HUES64 (cell line): ENCODE data around the gene RTL10.
A peak's percentile ranks its signal among the peaks of the same experiment; 100 is the strongest.

ENCODE experiments used
- H3K27ac ChIP-seq: 2 replicates; pipeline ENCODE4 v1.7.0; 2013; ENCODE audit warnings: low read depth, low read length, inconsistent platforms
- H3K27me3 ChIP-seq: 2 replicates; pipeline ENCODE4 v1.6.1; 2013; ENCODE audit warnings: mild to moderate bottlenecking, low read length; ENCODE audit not compliant: insufficient read depth
- H3K36me3 ChIP-seq: 2 replicates; pipeline ENCODE4 v1.6.1; 2013; ENCODE audit warnings: mild to moderate bottlenecking, low read length; ENCODE audit not compliant: insufficient read depth
- H3K4me1 ChIP-seq: 2 replicates; pipeline ENCODE4 v1.6.1; 2013; ENCODE audit warnings: mild to moderate bottlenecking, low read length, moderate library complexity; ENCODE audit not compliant: insufficient read depth
- H3K4me3 ChIP-seq: 2 replicates; pipeline ENCODE4 v1.5.1; 2013; ENCODE audit warnings: mild to moderate bottlenecking, low read length, moderate library complexity
- H3K9ac ChIP-seq: 2 replicates; pipeline ENCODE4 v1.6.1; 2013; ENCODE audit warnings: mild to moderate bottlenecking, low read depth, low read length
- H3K9me3 ChIP-seq: 2 replicates; pipeline ENCODE4 v1.6.1; 2013; ENCODE audit warnings: low read depth, low read length; ENCODE audit not compliant: insufficient read depth
- WGBS: fragments of 150-250, 120-280 bp; methylation state at CpG from one replicate; pipeline ENCODE4 v1.1.7; 2013; ENCODE audit warnings: missing lambda C conversion rate; 5-methylcytosine and 5-hydroxymethylcytosine counted together

RTL10 gene

DNA sequence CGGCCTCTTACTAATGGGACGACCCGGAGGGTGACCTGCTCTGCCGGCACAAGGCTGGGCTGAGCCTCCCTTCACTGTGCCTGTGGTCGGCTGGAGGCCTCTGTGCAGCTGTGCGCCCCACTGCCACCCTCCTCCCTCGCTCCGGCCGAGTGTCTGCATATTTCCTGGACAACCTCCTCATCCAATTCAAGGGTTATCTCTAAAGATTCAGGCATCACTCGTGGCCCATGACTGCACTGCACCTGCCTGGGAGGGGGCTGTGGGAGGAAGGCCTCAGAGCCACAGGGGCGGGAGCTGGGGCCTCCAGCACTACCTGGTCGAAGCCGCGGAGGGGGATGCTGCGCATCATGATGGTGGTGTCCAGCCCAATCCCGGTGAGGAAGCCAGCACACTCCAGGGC is 43.1 kb upstream of the RTL10 start:
- Histone ChIP-seq H3K4me1 (peaks cover 5% of the 10 kb centered on the region; the same call in 1 of the 2 replicates), H3K9me3 (no peaks in the 10 kb centered on the region), H3K4me3 (no peak overlapping the region), H3K27ac (no peak overlapping the region), H3K27me3 (no peaks in the 10 kb centered on the region), H3K9ac (no peak overlapping the region), H3K36me3 (no peaks in the 10 kb centered on the region)
- WGBS: 94% methylated on average over 16 of the region's 16 CpGs

DNA sequence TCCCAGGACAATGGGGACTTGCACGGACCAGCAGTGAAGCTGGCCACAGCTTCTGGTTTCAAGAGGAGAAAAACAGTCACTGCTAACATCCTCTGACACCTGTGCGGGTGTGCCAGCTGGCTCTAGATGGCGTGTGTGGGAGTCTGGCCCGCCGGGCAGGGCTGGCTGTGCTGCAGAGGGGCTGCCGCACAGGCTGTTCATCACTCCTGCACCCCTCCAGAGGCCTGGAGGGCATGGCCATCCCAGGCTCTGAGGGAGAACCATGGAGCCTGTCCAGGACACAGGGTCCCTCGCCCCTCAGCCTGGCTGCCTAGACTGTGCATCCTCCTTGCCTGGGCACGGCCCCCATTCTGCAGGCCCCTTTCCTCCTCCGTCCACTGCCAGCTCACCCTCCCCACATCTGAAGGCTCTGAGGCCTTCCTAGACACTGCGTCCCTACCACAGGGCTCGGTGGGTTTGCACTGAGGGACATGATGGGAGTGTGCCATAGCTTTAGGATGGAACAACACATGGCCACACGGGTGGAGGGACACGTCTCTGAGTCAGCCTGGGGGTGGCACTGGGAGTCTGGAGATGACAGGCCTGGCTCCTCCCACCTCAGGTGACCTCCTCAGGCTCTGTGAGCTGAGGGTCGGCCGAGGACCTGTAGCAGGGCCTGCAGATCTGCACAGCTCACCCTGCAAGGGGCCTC is 42.1 kb upstream of the RTL10 start:
- WGBS: 92% methylated on average over 15 of the region's 15 CpGs
- H3K4me3 ChIP-seq: no peak overlapping the region
- no peak overlapping the region for H3K9ac ChIP-seq
- H3K4me1 ChIP-seq: peaks cover 13% of the 10 kb centered on the region; the same call in 1 of the 2 replicates
- no peaks in the 10 kb centered on the region for H3K36me3 ChIP-seq
- no peaks in the 10 kb centered on the region for H3K27me3 ChIP-seq
- no peaks in the 10 kb centered on the region for H3K9me3 ChIP-seq
- H3K27ac ChIP-seq: no peak overlapping the region

DNA sequence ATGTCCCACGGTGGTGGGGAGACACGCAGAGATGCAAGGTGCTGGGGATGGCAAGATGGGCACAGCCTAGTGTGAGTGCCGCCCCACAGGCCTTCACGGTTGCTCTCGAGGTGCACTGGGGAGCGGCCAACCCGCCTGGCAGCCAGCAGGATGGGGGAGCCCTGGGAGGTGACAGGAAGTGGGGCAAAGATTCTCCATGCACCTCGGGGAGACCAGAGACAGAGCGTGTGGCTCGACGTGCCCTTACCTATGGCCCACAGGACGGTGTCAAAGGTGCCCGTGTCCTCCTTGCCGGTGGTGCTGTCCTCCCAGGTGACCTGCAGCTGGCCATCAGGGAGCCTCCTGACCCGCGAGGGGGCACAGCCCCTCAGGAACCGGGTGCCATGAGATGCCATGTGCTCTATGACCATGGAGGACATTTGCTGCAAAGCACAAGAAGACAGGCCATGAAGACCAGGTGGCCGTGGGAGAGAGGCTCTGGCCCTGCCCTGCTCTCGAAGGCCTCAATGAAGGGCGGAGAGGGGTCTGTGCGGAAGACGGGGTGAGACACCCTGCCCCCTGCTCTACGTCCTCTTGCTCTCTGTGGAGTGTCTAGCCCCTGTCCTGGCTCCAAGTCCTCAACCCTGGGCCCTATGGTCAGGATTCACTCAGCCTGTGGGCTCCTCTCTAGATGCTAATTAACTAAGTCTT is 40.6 kb upstream of the RTL10 start:
- Histone ChIP-seq H3K27ac (no peak overlapping the region), H3K9ac (no peak overlapping the region), H3K36me3 (no peaks in the 10 kb centered on the region), H3K9me3 (no peaks in the 10 kb centered on the region), H3K4me3 (no peak overlapping the region), H3K4me1 (peaks cover 26% of the 10 kb centered on the region), H3K27me3 (no peaks in the 10 kb centered on the region)
- WGBS: 94% methylated on average over 23 of the region's 23 CpGs

DNA sequence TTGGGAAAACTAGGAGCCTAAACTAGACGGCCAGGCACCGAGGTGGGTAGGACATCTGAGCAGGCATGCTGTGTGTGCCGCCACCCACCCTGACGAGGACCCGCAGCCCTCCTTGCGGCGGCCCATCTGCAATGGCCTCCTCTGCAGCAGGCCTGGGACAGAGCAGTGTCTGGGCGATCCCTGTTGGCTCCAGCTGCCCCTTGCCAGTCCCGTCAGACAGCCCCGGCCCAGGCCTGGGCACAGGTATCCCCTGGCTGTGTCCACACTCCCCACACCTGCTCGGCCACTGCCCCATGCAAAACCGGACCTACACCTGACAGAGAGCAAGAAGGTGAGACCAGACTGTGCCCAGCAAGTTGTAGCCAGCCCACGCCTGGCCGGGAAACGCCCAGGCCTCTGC is 38.7 kb upstream of the RTL10 start:
- 94% methylated on average over 15 of the region's 15 CpGs for WGBS
- Histone ChIP-seq H3K27me3 (no peaks in the 10 kb centered on the region), H3K4me1 (peaks cover 26% of the 10 kb centered on the region), H3K36me3 (no peaks in the 10 kb centered on the region), H3K9me3 (no peaks in the 10 kb centered on the region), H3K27ac (no peak overlapping the region), H3K4me3 (no peak overlapping the region), H3K9ac (no peak overlapping the region)

DNA sequence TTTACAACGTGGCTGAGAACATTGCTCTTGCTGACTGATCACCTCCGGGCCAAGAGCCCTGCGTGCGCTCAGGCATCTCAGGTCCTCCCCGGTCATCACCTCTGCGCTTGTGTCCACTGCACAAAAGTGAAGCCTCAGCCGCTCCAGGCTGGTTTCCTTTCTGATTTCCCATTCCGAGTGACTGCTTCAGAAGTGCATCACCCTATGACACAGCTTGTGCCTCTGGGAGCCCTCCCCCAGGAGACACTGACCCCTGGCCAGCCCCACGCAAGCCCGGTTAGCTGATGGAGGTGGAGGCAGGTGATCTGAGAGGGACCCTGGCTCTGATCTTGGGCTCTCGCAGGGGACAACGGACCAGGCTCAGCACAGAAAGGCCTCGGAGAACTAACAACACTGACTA is 38.3 kb upstream of the RTL10 start:
- no peak overlapping the region for H3K4me3 ChIP-seq
- H3K36me3 ChIP-seq: no peaks in the 10 kb centered on the region
- no peak overlapping the region for H3K27ac ChIP-seq
- H3K9me3 ChIP-seq: no peaks in the 10 kb centered on the region
- no peaks in the 10 kb centered on the region for H3K27me3 ChIP-seq
- 90% methylated on average over 13 of the region's 13 CpGs for WGBS
- H3K9ac ChIP-seq: no peak overlapping the region
- H3K4me1 ChIP-seq: peaks cover 26% of the 10 kb centered on the region

DNA sequence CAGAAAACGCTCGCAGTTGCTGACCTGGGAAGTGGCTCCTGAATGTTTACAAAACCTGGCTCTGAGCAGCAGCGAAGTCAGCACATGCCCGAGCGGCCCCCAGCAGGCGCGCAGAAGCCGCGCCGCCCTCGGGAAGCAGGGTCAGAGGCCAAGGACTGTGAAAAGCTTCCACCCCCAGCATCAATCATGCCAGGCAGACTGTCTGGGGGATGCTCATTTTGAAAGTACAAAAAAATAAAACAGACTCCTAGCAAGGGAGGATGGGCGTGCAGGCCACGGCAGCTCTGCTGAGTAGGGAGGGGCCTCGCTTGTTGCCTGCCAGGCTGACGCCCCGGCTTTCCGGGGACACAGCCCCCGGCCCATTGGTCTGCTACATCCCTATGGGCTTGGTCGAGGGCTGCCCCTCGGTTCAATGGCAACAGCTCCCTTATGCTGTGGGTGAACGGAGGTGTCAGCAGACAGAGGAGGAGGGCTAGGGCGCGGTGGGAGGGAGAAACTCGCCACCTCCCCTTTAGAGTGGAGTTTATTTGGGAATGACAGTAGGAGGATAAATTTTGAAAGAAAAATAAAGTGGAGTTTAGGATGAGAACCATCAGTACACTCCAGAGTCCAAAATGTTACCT is 37.7 kb upstream of the RTL10 start:
- H3K36me3 ChIP-seq: no peaks in the 10 kb centered on the region
- 70% methylated on average over 24 of the region's 24 CpGs for WGBS
- H3K27me3 ChIP-seq: no peaks in the 10 kb centered on the region
- H3K27ac ChIP-seq: peak overlapping the region; percentile 72
- H3K4me3 ChIP-seq: no peak overlapping the region
- peak overlapping the region; percentile 45; the same call in 1 of the 2 replicates for H3K9ac ChIP-seq
- H3K9me3 ChIP-seq: no peaks in the 10 kb centered on the region
- H3K4me1 ChIP-seq: peaks cover 26% of the 10 kb centered on the region

DNA sequence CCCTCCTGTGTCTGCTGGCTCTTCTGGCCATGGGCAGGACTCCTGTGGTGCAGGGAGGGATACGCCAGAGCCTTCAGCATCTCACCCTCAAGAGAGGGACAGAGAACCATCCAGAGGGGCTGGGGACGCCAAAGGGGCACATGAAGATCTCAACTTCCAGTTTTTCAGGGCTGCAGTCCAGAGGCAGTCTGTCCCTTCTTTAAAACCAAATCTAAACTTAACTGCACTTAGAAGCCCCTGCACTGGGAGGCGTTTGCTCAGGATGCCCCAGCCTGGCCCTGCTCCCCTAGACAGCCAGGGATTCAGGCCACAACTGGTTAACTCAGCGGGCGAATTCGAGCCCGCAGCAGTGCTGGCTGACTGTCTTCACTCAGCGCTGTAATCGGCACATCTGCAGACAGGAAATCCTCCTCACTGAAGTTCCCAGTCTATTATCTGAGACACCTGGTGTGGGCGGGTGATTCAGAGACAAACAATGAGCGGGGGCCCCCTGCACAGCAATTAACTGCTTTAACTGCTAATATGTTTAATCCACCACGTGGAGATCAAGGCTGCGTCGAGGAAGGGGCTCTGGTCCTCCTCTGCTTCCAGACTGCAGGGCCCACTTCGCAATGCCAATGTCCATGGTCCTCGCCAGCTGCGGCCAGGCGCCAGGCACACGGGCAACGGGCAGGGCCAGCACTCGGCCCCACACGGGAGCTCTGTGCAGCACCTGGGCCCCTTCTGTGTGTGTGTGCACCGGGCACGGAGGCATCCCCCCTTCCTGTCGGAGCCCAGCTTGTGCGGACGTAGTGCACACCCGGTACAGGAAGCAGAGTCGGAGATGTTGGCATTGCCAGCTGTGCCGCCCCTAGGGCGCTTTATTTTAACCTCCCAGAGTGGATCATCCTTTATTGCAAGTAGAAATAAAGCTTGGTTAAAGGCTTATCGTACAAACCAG is 36.9 kb upstream of the RTL10 start:
- H3K9me3 ChIP-seq: no peaks in the 10 kb centered on the region
- peak overlapping the region; percentile 45 for H3K9ac ChIP-seq
- no peaks in the 10 kb centered on the region for H3K36me3 ChIP-seq
- 45% methylated on average over 32 of the region's 32 CpGs for WGBS
- H3K27ac ChIP-seq: peak overlapping the region; percentile 72
- no peaks in the 10 kb centered on the region for H3K27me3 ChIP-seq
- H3K4me1 ChIP-seq: peaks cover 26% of the 10 kb centered on the region
- H3K4me3 ChIP-seq: no peak overlapping the region

DNA sequence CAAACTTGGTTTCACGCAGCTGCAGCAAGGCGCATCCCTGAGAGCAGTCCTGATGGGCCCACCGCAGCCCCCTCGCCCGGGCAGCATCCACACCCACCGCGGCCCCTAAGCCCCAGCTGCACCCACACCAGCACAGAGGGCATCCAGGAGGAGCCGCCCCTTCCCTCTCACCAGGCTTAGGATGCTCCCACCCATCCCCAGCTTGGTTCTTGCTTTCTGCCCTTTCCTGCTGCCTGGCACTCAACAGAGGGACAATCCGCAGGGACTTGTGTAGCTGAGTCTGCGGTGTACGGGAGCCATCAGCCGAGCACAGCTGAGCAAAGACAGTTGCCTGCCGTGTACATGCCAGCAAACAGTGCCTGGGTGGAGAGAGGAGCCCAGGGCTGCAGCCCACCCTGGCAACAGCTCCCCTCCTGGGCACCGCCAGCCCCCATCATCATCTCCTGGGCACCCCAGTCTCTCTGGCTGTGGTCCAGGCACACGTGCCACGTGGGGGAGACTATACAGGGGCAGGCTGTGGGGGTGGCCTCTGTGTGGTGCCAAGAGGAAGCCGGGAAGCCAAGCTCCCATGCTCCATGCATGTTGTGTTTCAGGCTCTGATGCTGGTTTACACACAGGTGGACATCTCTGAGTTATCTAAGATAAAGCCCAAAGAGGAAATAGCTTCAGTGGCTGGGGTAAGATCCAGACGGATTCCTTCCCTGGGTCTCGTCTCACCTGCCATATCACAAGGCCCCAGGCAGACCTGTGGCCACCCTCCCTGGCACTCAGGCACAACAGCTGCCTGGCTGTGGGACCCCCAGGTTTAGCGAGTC is 36.0 kb upstream of the RTL10 start:
- WGBS: 90% methylated on average over 20 of the region's 20 CpGs
- H3K4me1 ChIP-seq: peaks cover 26% of the 10 kb centered on the region

DNA sequence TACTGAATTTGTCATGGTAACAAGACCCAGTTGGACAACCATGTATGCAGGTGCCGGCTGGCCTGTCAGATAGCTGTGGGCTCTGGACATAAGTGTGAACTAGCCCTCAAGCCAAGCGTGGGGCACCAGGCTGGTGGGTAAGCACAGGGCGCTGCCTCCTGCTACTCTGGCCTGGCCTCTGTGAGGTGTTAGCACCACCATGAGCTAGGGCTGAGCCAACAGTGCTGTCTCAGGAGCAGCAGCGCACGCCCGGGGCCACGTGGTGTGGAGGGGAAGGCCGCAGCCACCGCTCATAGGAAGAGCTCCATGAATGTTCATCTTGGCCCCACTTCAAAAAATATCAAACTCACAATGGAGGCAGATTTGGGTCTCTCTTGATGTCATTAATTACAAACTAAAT is 35.3 kb upstream of the RTL10 start:
- no peak overlapping the region for H3K9ac ChIP-seq
- H3K36me3 ChIP-seq: no peaks in the 10 kb centered on the region
- no peak overlapping the region for H3K27ac ChIP-seq
- H3K9me3 ChIP-seq: no peaks in the 10 kb centered on the region
- 89% methylated on average over 9 of the region's 9 CpGs for WGBS
- H3K4me3 ChIP-seq: no peak overlapping the region
- H3K4me1 ChIP-seq: peaks cover 26% of the 10 kb centered on the region
- H3K27me3 ChIP-seq: no peaks in the 10 kb centered on the region

More for the DNA sequence above, 36.0 kb upstream of the RTL10 start:
- H3K4me3 ChIP-seq: no peak overlapping the region
- no peaks in the 10 kb centered on the region for H3K9me3 ChIP-seq
- peak overlapping the region; percentile 63 for H3K27ac ChIP-seq
- H3K27me3 ChIP-seq: no peaks in the 10 kb centered on the region
- peak overlapping the region; percentile 39 for H3K9ac ChIP-seq
- H3K36me3 ChIP-seq: no peaks in the 10 kb centered on the region

DNA sequence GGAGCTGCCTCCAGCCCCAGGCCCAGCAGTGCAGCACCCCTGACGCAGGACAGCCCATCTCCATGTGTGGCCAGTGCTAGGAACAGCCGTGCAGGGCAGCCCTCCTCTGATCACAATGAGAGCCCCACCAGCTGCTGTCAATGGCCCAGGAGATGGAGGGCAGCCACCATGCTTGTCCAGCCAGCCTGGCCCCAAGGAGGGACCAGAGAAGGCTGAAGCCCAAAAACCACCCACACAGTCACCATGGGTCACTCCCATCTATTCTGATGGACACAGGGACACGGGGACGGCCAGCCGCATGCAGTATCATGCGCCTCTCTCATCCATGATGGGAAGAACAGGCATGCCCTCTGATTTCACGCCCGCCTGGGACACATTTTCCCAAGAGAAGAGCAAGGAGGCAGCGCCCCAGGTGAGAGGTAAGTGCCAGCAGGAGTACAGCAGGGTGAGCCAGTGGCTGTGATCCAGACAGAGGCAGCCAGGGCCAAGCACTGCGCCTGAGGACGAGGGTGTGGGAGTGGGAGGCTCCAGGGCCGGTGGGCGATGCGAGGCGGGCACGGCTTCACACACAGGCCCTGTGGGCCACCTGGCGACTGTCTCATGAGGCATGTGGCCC is 33.6 kb upstream of the RTL10 start:
- Histone ChIP-seq H3K4me3 (no peak overlapping the region), H3K27ac (no peak overlapping the region), H3K9me3 (no peaks in the 10 kb centered on the region), H3K36me3 (no peaks in the 10 kb centered on the region), H3K27me3 (no peaks in the 10 kb centered on the region), H3K4me1 (peaks cover 26% of the 10 kb centered on the region), H3K9ac (no peak overlapping the region)
- 96% methylated on average over 17 of the region's 17 CpGs for WGBS
